K562 (cell line): ENCODE data around the gene PRKCSH. TPM values are rescaled to one million over a fixed set of nuclear protein-coding genes. Genes with fewer than 3 reads are reported as not detected.

Source experiments
- BHLHE40 ChIP-seq: IDR thresholded peaks from 2 replicates; pipeline ENCODE4 v1.6.1; 2011; ENCODE audit warnings: low read length, improper control_type of control experiment
- NBN ChIP-seq: fragments of 450-650 bp; IDR thresholded peaks from 2 replicates; pipeline ENCODE4 v1.6.1; 2016; ENCODE audit warnings: low read depth, mild to moderate bottlenecking
- NR3C1 ChIP-seq: sonication (generic); formaldehyde crosslinking; IDR thresholded peaks from 2 replicates; pipeline ENCODE4 v1.8.1; 2022; ENCODE audit warnings: missing genetic modification reagents
- RBM14 ChIP-seq: fragments of 200-400 bp; formaldehyde crosslinking; IDR thresholded peaks from 2 replicates; pipeline ENCODE4 v1.6.1; 2018; ENCODE audit warnings: low read depth, mild to moderate bottlenecking, low read length, moderate library complexity, borderline replicate concordance; ENCODE audit not compliant: insufficient read depth
- TEAD4 ChIP-seq, 2 experiments: sonication (generic) in 1 of 2; formaldehyde crosslinking in 1 of 2; IDR thresholded peaks; 2 replicates each; pipeline versions ENCODE4 v1.6.1 to v1.8.0; 2012 to 2022; ENCODE audit warnings: borderline replicate concordance in 1 of 2, inconsistent platforms in 1 of 2, low read length in 1 of 2, mild to moderate bottlenecking in 1 of 2, missing genetic modification reagents in 1 of 2
- TFE3 ChIP-seq: fragments of 450-650 bp; formaldehyde crosslinking; IDR thresholded peaks from 2 replicates; pipeline ENCODE4 v1.4.0; 2020; ENCODE audit warnings: mild to moderate bottlenecking, mixed read lengths
- ZBTB17 ChIP-seq: fragments of 450-650 bp; formaldehyde crosslinking; IDR thresholded peaks from 2 replicates; pipeline ENCODE4 v1.4.0; 2020; ENCODE audit warnings: mild to moderate bottlenecking
- ZFP36 ChIP-seq: fragments of 150-350 bp; IDR thresholded peaks from 2 replicates; pipeline ENCODE4 v1.6.1; 2018; ENCODE audit warnings: low read length, low read depth; ENCODE audit not compliant: partially characterized antibody
- polyA plus RNA-seq, 8 experiments: library from polyadenylated mRNA; depleted of rRNA in 4 of 8; stranded (reverse) in 5 of 8; unstranded in 3 of 8; fragments of >200 nt; fragmentation: Nextera tagmentation in 2 of 8; fragmentation: Illumina TruSeq in 1 of 8; extraction: Ambion mirVana in 2 of 8; extraction: Trizol in 1 of 8; gene quantifications; 2 replicates each; pipeline versions ENCODE4 v1.2.1 to v1.2.3, GENCODE V29; 2011 to 2014; ENCODE audit warnings: inconsistent platforms in 1 of 8, missing spikeins in 1 of 8
- total RNA-seq, 7 experiments: library from RNA; depleted of rRNA in 6 of 7; stranded (reverse); fragments of >200 nt in 6 of 7; fragmentation: Illumina TruSeq in 2 of 7; extraction: Trizol in 2 of 7; gene quantifications; 2 replicates each; pipeline versions ENCODE4 v1.2.1 to v1.2.3, GENCODE V29; 2011 to 2021; ENCODE audit warnings: low replicate concordance in 1 of 7
- TF ChIP-seq, protein P1 (sequence below): sonication (generic); formaldehyde crosslinking; IDR thresholded peaks from 2 replicates; pipeline ENCODE4 v1.8.0; 2022; ENCODE audit warnings: missing genetic modification reagents, mild to moderate bottlenecking, borderline replicate concordance

Gene PRKCSH
- total and polyA plus RNA-seq, 9 of the 15 experiments (the other 6 are each of a cell fraction or from before 2014, with no cell fraction given): 2.3 to 297 (median 48.1) TPM

DNA sequence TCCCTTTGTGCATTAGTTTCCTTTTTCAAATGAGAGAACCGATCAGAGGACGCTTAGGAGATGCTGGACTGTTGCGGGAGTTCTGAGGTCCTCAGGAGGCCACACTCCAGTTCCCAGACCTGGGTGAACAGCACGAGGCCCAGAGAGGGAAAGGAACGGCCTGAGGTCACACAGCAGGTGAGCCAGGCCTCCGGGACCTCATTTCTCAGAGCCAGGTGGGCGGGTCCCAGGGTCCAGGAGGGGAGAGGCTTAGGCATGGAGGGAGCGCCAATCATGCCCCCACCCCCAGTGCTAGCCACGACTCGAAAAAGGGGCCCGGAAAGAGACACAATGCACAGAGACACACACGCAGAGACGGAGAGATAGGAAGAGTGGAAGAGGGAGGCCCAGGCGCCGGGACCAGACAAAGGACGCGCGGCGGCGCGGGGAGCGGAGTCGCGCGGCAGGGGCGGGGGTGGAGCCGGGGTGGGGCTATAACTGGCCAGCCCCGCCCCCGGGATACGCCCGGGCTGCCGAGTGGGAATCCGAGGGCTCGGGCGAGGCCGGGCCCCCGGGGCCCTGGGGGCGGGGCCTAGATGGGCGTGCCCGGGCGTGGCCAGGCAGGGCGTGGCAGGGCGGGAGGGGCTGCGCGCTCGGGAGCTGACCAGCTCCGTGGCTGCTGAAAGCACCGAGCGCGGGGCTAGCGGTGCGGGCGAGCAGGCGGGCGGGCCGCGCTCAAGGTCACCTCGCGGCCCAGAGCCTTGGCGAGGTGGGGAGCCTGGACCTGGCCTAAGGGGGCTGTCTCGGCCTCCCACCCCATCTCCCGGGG, 43.9 kb downstream of the PRKCSH start (continued):
- no peak for TF ChIP-seq RBM14
- no peak for TF ChIP-seq NBN
- 0 out of 2 replicates have a peak, but pooled peaks have one; percentile 20 for TF ChIP-seq BHLHE40
- TF ChIP-seq ZFP36: peak; percentile 77
- 0 out of 2 replicates have a peak, but pooled peaks have one; percentile 17 for TF ChIP-seq ZBTB17 (CRISPR knock-in tag)
- TF ChIP-seq, protein P1, sequence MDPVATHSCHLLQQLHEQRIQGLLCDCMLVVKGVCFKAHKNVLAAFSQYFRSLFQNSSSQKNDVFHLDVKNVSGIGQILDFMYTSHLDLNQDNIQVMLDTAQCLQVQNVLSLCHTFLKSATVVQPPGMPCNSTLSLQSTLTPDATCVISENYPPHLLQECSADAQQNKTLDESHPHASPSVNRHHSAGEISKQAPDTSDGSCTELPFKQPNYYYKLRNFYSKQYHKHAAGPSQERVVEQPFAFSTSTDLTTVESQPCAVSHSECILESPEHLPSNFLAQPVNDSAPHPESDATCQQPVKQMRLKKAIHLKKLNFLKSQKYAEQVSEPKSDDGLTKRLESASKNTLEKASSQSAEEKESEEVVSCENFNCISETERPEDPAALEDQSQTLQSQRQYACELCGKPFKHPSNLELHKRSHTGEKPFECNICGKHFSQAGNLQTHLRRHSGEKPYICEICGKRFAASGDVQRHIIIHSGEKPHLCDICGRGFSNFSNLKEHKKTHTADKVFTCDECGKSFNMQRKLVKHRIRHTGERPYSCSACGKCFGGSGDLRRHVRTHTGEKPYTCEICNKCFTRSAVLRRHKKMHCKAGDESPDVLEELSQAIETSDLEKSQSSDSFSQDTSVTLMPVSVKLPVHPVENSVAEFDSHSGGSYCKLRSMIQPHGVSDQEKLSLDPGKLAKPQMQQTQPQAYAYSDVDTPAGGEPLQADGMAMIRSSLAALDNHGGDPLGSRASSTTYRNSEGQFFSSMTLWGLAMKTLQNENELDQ (CRISPR knock-in tag): no peak
- peak; percentile 96; the same call in 1 of the 2 replicates for TF ChIP-seq NR3C1
- 0 out of 2 replicates have a peak, but pooled peaks have one; percentile 17 for TF ChIP-seq TEAD4 (IDR thresholded peaks at IDR 0.05; ENCODE audit: low read length)
- no peak for TF ChIP-seq TEAD4 (CRISPR knock-in tag; IDR thresholded peaks at IDR 0.05; ENCODE audit: borderline replicate concordance)
- TF ChIP-seq TFE3 (CRISPR knock-in tag): no peak
